Amniotic stem cell (primary cell): Measurements from ENCODE around the gene TTYH3.

Experiments
- DNase-seq: peaks from one replicate; lab custom pipeline; 2025; lab: John Stamatoyannopoulos, UW

The TTYH3 gene

DNA sequence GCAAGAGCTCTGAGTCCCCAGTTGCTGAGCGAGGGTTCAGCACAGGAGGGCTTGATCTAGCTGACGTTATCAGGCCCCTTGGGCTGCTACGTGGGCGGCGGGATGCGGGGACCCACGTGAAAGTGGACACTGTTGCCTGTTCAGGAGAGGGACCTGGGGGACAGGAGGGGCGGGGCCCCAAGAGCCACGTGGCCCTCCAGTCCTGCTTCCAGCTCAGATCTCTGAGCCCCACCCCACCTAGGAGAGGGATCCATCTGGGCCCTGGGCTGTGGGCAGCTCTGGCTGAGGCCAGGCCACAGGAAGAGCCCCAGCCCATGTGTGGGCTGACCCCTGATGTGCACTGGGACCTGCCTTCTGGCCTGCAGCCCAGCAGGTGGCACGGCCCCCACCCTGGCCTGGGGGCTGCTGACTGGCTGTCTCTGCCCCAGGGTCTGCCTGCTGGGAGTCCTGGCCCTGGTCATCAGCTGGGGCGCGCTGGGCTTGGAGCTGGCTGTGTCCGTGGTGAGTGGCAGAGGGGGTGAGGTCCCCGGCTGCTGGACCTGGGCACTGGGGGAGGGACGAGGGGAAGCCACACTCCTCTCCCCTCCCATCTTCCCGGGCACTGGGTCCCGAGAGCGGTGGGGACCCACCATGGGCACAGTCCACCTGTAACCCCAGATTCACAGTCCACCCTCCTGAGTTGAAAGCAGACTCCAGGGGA is 17.5 kb downstream of the TTYH3 start:
- DNase-seq: no peak

DNA sequence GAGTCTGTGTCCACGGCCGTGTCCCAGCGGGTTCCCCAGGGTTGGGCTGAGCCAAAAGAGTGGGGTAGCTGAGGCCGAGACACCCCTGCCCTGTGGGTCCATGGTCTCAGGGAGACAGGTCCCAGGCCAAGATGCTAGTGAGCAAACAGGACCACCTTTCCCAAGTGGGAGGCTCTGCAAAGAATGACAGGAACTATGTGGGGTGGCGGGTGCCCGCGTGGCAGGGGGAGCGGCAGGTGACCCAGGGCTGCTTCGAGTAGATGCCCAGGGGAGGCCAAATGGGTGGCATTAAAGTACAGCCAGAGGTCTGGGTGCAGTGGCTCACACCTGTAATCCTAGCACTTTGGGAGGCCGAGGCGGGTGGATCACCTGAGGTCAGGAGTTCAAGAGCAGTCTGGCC is 18.2 kb downstream of the TTYH3 start:
- DNase-seq: no peak

DNA sequence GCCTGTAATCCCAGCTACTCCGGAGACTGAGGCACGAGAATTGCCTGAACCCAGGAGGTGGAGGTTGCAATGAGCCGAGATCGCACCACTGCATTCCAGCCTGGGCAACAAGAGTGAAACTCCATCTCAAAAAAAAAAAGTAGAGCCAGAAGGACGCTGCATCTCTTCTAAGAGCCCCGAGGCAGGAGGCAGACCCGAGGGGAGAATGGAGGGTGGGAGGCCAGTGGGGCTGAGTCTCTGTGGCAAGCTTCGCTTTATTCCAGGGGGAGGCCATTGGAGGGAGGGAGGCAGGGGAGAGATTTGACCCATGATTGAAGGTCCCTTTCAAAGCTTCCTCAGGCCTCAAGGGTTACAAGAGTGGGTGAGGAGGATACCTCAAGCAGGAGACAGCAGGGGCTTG is 18.7 kb downstream of the TTYH3 start:
- no peak for DNase-seq

DNA sequence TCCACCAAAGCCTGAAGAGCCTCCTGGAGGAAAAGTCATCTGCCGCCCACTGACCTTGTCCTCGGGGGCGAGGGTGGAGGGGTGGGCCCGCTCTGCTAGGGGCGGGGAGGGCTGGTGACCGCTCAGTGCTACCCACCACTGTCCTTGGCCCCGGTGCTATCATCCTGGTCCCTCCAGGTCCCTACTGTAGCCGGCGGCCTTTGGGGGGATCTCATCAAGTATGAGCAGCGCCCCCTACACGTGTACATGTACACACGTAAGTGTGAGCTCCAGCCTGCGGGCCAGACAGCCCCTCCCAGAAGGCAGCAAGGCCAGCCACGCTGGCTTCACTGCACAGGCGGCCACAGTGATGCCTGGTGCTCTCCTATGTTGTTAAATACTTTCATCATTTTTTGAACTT is 19.6 kb downstream of the TTYH3 start:
- no peak for DNase-seq

DNA sequence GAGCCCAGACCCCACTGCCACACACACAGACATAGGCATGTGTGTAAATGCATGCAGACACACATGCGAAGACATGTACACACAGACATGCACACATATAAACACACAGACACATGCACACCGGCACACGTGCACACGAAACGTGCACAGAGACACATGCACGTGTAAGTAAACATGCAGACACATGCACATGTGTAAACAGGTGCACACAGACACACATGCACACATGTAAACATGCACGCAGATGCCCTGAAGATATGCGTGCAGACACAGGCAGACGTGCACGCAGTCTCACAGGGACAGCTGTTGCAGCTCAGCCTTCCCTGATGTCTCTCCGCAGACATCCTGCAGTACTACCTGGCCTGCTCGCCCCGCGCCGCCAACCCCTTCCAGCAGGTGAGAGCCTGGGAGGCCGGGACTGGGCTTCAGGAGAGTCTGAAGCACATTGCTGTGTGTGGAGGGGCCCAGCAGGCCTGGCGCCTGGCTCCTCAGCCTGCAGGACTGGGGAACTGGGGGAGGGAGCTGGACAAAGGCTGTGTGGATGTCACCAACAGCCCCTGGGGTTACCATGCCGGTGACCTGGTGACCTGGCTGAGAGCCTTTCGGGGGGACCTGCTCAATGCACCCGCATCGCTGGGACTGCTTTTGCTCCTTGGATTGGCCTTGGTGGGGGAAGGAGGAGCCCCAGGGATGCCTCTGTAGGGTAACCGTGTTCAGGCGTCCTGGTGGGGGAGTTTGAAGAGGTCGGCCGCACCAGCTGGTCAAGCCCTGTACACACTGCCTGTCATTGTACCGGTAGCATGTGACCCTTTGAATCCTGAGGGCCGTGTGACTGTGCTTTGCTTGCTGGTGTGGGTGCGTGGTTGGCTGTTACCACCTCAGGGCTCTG is 20.3 kb downstream of the TTYH3 start:
- DNase-seq: no peak

DNA sequence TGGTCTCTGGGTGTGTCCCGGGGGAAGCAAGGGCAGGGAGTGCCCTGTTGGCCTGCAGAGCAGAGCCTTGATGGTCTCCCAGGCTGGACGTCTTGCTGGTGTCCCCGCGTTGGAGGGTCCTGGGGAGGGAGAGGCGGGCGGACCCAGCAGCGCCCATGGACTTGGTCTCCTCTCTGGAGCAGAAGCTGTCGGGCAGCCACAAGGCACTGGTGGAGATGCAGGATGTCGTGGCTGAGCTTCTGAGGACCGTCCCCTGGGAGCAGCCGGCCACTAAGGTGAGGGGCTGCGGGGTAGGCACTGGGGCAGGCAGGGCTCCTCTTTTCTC is 20.9 kb downstream of the TTYH3 start:
- no peak for DNase-seq

DNA sequence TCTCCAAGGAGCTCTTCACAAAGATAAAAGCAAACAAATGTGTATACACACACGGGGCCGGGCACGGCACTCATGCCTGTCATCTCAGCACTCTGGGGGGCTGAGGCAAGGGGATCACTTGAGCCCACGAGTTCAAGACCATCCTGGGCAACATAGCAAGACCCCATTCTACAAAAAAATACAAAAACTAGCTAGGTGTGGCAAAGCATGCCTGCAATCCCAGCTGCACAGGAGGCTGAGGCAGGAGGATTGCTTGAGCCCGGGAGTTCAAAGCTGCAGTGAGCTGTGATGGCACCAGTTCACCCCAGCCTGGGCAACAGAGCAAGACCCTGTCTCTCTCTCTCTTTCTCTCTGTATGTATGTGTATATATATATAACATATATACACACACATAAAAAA is 22.3 kb downstream of the TTYH3 start:
- no peak for DNase-seq

DNA sequence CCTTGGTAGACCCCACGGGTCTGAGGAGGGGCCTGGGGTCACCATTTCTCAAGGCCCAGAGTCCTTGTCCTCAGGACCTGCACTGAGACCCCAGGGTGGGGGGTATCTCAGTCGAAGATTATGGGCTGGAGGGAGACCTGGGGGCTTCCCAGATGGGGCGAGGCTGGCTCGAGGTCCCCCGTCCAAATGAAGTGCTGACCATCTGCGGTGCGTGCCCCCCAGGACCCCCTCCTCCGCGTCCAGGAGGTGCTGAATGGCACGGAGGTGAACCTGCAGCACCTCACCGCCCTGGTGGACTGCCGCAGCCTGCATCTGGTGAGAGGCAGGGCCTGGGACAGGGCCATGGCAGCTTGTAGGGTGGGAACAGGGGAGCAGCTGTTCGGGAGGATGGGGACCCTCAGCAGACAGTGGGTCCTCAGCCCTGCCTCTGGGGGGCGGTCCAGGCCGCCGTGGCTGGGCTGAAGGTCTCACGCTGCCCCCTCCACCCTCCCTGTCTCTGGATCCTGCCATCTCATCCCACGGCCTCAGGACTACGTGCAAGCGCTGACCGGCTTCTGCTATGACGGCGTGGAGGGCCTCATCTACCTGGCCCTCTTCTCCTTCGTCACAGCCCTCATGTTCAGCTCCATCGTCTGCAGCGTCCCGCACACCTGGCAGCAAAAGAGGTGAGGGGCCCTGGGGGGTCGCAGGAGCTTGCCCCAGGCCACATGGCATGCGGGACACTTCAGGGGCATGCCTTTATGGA is 24.3 kb downstream of the TTYH3 start:
- no peak for DNase-seq

DNA sequence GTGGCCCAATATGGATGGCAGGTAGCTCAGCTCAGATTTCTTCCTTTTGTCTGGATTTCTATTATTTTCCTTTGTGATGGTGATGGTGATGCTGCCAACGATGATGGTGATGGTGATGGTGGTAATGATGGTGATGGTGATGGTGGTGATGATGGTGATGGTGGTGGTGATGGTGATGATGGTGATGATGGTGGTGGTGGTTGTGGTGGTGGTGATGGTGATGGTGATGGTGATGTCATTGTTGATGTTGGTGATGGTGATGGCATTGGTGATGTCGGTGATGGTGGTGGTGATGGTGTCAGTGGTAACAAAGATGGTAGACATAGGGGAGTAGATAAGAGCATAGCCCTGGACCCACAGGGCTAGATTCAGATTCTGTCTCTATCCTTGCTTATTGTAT is 25.4 kb downstream of the TTYH3 start:
- DNase-seq: no peak

DNA sequence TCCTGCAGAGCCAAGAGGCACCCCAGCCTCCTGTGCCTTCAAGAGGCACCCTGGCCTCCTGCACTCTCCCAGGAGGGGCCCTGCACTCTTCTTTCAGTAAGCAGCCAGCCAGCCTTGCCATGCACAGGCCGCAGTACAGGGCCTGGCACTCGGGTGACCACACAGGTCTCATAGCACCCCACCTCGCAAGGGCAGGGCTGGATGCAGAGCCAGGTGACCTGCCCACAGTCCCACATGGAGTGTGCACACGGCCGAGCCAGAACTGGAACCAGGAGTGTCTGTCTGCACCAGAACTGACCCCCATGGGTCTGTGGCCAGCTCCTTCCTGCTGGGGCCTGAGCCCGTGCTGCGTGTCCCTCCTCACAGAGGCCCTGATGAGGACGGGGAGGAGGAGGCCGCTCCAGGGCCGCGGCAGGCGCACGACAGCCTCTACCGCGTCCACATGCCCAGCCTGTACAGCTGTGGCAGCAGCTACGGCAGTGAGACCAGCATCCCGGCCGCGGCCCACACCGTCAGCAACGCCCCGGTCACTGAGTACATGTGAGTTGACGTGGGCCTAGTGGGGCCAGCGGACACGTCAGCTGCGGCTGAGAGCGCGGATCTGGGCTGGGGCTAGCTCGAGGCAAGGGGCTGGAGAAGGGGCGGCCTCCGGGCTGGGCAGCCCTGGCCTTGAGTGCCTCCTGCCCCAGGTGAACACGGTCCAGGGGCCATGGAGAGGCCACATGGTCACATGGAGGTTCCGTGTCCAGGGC is 26.3 kb downstream of the TTYH3 start:
- DNase-seq: no peak

DNA sequence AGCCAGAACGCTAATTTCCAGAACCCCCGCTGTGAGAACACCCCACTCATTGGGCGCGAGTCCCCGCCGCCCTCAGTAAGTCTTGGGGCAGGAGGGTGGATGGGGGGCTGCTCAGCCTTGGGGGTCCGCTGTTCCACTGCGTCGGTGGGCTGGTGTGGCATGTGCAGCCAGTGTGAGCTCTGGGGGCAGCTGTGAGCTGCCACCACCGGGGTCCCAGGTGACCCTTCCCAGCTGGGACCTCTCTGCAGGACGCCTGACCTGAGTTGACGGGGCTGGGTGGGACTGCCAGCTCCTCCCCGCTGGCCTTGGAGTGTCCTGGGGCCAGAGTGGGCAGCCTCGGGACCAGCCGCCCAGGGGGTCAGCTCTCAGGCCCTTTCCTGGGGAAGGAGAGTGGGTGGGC is 27.2 kb downstream of the TTYH3 start:
- no peak for DNase-seq

DNA sequence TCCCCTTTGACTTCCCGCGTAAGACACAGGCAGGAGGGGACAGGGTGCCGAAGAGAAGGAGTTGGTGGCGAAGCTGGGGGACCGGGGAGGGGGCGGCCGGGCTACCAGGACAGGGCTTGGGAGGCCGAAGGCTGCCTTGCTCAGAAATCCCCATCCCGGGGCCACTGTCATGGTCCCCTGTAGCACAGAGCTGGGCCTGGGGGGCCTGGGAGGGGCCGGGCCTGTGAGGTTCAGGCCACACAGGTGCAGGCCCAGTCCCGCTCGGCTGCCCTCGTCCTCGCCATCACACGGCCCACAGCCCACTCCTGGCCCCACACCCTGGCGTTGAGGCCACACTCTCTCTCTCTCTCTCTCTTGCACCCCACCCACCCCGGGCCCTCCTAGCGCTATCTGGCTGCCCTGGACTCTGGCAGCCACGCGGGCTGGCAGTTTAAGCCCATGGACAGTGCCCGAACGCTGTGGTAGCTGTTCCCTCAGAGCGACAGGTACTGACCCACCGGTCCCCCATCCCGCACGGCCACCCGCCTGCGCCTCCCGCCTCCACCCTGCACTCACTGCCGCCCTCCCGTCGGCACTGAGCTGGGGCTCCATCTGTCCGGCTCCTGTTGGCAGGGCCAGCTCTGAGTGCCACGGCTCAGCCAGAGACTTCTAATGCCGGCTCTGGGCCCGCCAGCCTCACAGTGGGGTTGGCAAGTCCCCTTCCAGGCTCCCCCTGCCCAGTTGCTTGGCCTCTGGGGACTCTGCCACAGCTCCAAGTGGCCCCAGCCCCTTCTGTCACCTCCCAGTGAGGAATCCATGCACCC is 28.0 kb downstream of the TTYH3 start:
- DNase-seq: no peak

DNA sequence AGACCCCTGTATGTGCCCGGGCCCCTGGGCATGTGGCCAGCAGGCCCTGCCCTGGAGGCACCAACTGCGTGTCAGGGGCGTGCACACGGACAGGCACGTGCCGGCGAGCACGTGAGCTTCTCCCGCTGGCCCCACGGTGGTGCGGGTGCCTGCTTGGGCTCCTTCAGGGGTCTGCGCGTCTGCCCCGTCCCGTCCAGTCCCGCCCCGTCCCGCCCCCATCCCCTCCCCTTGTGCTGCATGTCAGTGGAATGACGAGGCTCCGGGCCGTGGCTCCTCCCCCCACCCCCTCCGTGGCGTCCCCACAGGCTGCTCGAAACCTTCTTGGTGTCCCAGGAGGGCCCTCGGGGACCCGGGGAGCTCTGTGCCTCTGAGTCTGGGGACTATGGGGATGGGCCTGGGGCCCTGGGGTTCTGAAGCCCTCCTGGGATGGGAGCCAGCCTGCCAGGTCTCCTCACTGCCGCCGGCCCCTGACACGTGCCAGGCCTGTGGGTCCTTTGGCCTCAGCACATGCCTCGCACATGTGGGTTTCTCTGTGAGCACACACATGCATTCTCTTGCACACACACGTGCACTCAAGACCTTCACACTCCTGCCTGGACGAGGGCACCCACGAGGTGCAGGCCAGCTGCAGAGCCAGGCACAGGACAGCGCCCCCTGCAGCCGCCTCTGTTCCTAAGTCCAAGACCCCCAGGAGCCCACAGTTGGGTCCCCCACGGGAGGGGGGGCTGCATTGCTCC is 28.7 kb downstream of the TTYH3 start:
- DNase-seq: no peak

DNA sequence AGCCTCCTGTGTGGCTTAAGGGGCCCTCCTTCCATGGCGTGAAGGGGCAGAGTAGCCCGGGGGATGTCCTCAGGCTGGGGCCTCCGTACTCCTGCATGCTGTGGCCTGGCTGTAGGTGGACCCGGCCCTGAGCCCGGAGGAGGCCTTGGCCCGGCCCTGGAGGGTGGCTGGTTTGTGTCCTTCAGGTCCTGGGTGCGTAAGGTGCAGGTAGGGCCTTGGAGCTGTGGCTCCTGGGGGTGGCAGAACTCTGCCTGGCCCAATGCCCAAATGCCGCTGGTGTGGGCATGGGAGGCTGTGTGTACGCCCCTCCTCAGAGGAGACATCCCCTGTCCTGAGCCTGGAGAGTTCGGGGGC is 29.3 kb downstream of the TTYH3 start:
- DNase-seq: no peak

DNA sequence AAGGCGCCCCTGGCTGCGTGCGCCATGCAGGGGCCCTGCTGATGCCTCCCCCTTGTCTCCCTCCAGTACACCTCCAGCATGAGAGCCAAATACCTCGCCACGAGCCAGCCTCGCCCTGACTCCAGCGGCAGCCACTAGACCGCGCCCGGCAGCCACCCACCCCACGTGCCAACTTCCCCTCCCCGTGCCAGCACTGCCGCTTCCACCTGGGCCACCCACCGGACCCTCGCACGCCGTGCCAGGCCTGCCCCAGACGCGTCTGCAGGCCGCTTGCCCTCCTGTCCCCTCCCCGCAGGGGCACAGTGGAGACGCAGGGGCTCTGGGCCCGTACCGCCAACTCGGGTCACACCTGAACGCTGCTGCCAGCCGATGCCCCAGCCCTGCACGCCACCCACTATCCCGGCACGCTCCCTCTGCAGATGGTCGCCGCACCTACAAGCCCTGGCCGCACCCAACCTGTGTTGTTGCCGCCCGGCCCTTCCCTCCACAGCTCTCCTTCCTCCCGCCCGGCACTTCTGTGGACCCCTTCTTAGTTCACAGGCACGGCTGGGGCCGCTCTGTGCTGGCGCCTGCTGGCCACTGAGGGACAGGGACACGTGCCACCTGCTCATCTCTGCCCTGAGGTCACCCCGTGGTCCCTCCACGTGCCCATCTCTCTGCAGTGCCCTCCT is 30.0 kb downstream of the TTYH3 start:
- no peak for DNase-seq

DNA sequence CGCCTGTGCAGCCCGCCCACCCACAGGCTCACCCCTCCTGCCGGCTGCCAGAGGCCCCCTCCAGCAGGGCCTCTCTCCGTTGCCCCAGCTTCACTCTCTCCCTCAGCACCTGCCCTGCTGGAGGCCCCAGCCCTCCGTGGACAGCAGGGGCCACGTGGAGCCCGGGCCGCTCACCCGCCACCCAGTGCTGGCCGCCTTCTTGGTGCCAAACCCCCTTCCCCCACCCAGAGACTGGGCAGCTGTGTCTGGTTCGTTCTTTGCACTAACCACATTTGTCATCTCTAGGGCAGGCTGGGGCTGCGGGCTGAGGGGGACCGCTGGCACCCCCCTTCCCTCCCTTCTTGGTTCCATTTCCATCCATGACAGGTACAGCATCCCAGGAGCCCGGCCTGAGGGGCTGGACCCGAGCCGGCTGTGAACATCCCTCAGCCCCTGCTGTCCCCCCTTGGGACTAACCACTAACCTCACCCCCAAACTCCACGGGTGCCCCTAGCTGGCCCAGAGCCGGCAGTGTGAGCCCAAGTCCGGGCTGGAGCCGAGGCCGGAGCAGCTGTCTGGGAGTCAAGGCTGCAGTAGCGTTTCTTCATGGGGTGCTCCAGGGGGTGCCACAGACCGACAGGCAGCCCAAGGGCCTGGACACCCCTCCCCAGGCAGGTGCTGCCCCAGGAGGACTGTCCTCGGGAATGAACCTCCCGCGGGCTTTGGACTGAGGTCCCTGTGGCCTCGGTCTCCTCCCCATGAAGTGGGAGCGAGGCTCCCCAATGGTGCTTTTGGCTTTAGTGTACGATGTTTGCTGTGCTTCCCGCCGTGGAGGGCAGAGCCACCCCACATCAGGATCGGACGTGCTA is 30.7 kb downstream of the TTYH3 start:
- no peak for DNase-seq

DNA sequence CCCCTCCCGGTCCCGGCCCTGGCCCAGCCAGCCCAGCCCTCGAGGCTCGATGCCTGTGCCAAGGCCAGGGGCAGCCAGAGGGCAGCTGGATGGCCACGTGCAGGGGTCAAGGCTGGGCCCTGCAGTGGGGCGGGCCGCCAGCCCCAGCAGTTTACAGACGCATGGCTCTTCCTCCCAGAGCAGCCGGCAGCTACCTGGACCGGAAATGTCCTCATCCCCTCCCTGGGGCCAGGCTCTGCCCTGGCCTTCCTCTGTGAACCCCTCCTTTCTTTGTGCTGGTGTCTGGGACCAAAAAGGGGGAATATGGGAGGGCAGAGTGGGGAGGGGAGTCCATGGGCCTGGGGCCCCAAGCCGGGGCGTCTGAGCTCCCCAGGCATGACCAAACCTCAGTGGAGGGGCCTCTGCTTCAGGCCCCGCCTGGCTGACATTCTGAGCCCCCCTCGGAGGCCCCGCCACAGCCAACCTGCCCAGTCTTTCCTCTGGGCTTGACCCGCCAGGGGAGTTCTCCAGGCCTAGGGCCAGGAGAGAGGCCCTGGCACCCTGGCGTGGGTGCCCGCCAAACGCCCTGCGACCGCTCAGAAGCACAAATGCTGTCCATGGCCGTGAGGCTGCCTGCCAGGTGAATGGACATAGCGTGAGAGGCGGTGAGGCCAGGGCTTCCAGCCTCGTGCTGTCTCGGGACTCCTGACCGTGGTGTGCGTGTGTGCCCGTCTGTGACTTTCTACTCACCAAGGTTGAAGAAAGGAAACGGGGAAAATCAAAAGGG is 31.5 kb downstream of the TTYH3 start:
- no peak for DNase-seq

DNA sequence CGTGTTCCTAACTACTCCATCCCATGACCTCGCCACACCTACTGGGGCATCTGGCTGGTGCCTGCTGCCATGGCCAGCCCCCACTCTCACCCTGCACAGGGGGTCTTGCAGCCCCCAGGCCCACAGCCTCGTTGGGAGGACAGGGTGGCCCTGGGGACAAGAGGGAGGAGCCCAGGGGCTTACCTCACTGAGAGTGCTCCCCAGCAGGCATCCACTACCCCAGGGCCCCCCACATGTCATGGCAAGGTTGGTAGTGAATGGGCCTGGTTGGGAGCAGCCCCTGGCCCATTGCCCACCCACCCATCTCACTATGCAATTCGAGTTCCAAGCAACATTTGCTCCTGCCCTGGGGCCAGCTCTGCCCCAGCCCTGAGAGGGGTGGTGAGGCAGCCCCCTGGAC is 32.2 kb downstream of the TTYH3 start:
- DNase-seq: no peak

DNA sequence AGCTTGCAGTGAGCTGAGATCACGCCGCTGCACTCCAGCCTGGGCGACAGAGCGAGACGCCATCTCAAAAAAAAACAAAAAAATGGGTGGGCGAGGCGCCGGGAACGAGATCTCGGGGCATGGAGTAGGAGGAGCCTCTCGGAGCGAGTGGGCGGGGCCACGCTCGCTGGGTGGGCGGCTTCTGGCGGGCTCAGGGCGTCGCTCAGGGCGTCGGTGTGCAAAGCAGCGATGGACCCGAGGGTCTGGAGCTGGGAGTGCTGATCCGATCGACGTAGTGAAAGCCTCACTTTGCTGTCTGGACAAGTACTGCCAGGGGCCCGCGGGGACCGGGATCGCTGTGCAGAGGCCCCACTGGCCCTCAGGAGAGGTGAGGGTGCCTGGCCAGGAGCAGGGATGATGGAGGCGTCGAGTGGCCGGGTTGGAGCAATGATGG is 33.6 kb downstream of the TTYH3 start:
- no peak for DNase-seq
